Rectal smooth muscle tissue (tissue), 1 donor: ENCODE data around the gene NTN1.
"Not testable (repeated sequence)": the region's sequence is repeated elsewhere in the genome, so short reads cannot be mapped to it uniquely, and the experiment has no call there.

ENCODE experiments used
- H3K27ac ChIP-seq: one replicate; pipeline ENCODE4 v1.7.0; 2013; ENCODE audit warnings: low read depth, low read length, inconsistent platforms
- H3K27me3 ChIP-seq: one replicate; pipeline ENCODE4 v1.7.0; 2013; ENCODE audit warnings: low read length; ENCODE audit not compliant: control insufficient read depth, insufficient read depth
- H3K36me3 ChIP-seq: one replicate; pipeline ENCODE4 v1.7.0; 2013; ENCODE audit warnings: low read length; ENCODE audit not compliant: control insufficient read depth, insufficient read depth
- H3K4me1 ChIP-seq: one replicate; pipeline ENCODE4 v1.7.0; 2013; ENCODE audit warnings: low read length; ENCODE audit not compliant: control insufficient read depth, insufficient read depth
- H3K4me3 ChIP-seq: one replicate; pipeline ENCODE4 v1.7.0; 2013; ENCODE audit warnings: low read length
- H3K9ac ChIP-seq: one replicate; pipeline ENCODE4 v1.7.0; 2013; ENCODE audit warnings: low read length

Gene NTN1

GRCh38 chr17:9244066-9245052, 223.0 kb downstream of the NTN1 start:
- Histone ChIP-seq H3K4me1 (peaks cover 35% of the 10 kb centered on the region), H3K36me3 (peaks cover 4% of the 10 kb centered on the region), H3K4me3 (no peak overlapping the region), H3K27ac (peak overlapping the region; percentile 60), H3K9ac (no peak overlapping the region), H3K27me3 (no peaks in the 10 kb centered on the region)

- H3K27ac ChIP-seq = peak overlapping the region; percentile 47
- no peak overlapping the region for H3K9ac ChIP-seq
- no peak overlapping the region for H3K4me3 ChIP-seq
- H3K4me1 ChIP-seq = peaks cover 16% of the 10 kb centered on the region
- H3K36me3 ChIP-seq = peaks cover 4% of the 10 kb centered on the region
- H3K27me3 ChIP-seq = no peaks in the 10 kb centered on the region
Observed at GRCh38 chr17:9247401-9247938, 226.2 kb downstream of the NTN1 start.

GRCh38 chr17:9249245-9249953, 228.1 kb downstream of the NTN1 start:
- no peak overlapping the region for H3K4me3 ChIP-seq
- H3K9ac ChIP-seq = no peak overlapping the region
- H3K27me3 ChIP-seq = no peaks in the 10 kb centered on the region
- H3K27ac ChIP-seq = no peak overlapping the region
- peaks cover 10% of the 10 kb centered on the region for H3K4me1 ChIP-seq
- peaks cover 4% of the 10 kb centered on the region for H3K36me3 ChIP-seq

- Histone ChIP-seq H3K4me1 (peaks cover 4% of the 10 kb centered on the region), H3K36me3 (peaks cover 4% of the 10 kb centered on the region), H3K4me3 (no peak overlapping the region), H3K27ac (no peak overlapping the region), H3K27me3 (no peaks in the 10 kb centered on the region), H3K9ac (no peak overlapping the region)
Observed at GRCh38 chr17:9251273-9251672, 230.0 kb downstream of the NTN1 start.

GRCh38 chr17:9253308-9253707, 232.0 kb downstream of the NTN1 start:
- H3K4me3 ChIP-seq = no peak overlapping the region
- no peak overlapping the region for H3K9ac ChIP-seq
- no peaks in the 10 kb centered on the region for H3K4me1 ChIP-seq
- H3K27ac ChIP-seq = no peak overlapping the region
- no peaks in the 10 kb centered on the region for H3K36me3 ChIP-seq
- H3K27me3 ChIP-seq = no peaks in the 10 kb centered on the region

- Histone ChIP-seq H3K27me3 (no peaks in the 10 kb centered on the region), H3K36me3 (no peaks in the 10 kb centered on the region), H3K9ac (no peak overlapping the region), H3K27ac (no peak overlapping the region), H3K4me1 (no peaks in the 10 kb centered on the region), H3K4me3 (no peak overlapping the region)
Observed at GRCh38 chr17:9254841-9255240, 233.5 kb downstream of the NTN1 start.

- H3K36me3 ChIP-seq = no peaks in the 10 kb centered on the region
- no peak overlapping the region for H3K27ac ChIP-seq
- no peak overlapping the region for H3K9ac ChIP-seq
- no peaks in the 10 kb centered on the region for H3K27me3 ChIP-seq
- no peaks in the 10 kb centered on the region for H3K4me1 ChIP-seq
- H3K4me3 ChIP-seq = no peak overlapping the region
Observed at GRCh38 chr17:9255833-9256232, 234.5 kb downstream of the NTN1 start.

- H3K27ac ChIP-seq = no peak overlapping the region
- no peak overlapping the region for H3K4me3 ChIP-seq
- no peaks in the 10 kb centered on the region for H3K4me1 ChIP-seq
- H3K9ac ChIP-seq = no peak overlapping the region
- no peaks in the 10 kb centered on the region for H3K27me3 ChIP-seq
- H3K36me3 ChIP-seq = no peaks in the 10 kb centered on the region
Observed at GRCh38 chr17:9256361-9256750, 235.0 kb downstream of the NTN1 start.

- no peak overlapping the region for H3K9ac ChIP-seq
- H3K4me3 ChIP-seq = no peak overlapping the region
- H3K36me3 ChIP-seq = no peaks in the 10 kb centered on the region
- H3K27ac ChIP-seq = no peak overlapping the region
- no peaks in the 10 kb centered on the region for H3K27me3 ChIP-seq
- no peaks in the 10 kb centered on the region for H3K4me1 ChIP-seq
Observed at GRCh38 chr17:9256751-9257629, 235.7 kb downstream of the NTN1 start.

- H3K36me3 ChIP-seq, H3K9ac ChIP-seq, H3K27ac ChIP-seq, H3K4me1 ChIP-seq, H3K4me3 ChIP-seq, H3K27me3 ChIP-seq: not testable (repeated sequence)
Observed at GRCh38 chr17:9257630-9257965, 236.3 kb downstream of the NTN1 start.

GRCh38 chr17:9258115-9259015, 237.1 kb downstream of the NTN1 start:
- Histone ChIP-seq H3K27me3 (no peaks in the 10 kb centered on the region), H3K4me1 (no peaks in the 10 kb centered on the region), H3K36me3 (no peaks in the 10 kb centered on the region), H3K27ac (no peak overlapping the region), H3K9ac (no peak overlapping the region), H3K4me3 (no peak overlapping the region)
